ENCODE data around the gene KLHDC8B.

The KLHDC8B gene

DNA sequence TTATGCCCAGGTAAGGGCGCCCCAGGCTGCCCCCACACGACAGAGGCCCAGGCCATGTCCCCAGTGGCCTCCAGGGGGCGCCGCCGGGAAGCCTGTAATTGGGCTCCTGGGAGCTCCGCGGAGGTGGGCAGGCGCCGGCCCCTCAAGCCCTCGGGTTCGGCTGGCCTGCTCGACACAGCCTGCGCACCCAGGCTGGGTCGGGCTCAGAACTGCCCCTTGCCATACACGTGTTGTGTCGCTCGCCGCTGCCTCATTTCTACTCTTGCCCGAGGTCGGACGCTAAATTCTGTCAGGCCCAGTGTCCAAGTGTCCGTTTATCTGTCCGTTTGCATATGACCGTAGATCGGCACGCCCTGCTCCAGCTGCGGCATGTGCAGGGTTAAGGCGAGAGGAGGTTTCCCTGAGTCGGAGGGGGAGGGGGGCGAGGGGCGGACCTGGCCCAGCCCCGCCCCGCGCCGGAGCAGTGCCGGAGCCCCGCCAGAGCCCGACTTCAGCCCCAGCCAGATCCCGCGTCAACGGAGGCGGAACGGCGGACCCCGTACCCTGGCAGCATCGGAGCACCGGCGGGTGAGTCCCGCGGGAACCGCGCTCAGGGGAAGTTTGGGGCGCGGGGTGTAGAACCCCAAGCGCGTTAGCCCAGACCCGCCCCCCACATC is at the start of gene KLHDC8B:
TSS of gene KLHDC8B (plus strand) at position 480 of the 656 bp plus-strand sequence. CDS start 1,172 bp downstream, outside the sequence.
- DNase-seq, result peak; percentile 80

DNA sequence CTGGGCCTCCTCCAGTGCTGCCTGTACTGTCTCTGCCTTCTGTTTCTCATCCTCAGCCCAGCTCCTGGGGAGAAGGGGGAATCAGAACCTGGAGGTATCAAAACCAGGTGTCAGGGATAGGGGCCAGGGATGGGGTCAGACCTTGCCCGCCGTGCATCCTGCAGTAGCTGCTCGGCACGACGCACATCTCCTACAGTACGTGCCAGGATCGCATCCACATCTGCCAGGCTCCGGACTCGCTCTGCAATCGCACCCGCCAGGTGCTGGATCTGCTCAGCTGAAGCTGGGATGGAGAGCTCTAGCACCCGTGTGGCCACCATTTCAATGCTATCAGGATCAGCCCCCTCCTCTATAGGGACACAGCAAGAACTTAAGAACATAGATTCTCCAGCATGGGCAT is 49.4 kb upstream of the KLHDC8B start:
- no peak for DNase-seq

DNA sequence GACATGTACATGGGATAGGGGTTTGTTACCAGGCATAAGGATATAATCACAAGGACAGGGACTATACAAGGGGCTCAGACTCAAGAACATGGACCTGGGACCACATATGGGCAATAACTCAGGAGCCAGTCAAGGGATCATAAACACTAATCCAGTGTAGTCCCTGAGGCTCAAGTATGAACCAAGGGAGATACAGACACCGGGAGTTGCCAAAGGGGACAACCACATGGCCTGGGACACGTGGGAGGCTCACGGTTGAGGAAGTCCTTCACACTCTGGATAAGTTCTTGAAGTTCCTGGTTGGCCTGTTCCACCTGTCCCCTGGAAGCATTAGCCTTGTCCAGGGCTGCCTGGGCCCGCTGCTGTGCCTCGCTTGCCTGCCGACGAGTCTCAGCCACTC is 48.9 kb upstream of the KLHDC8B start:
- DNase-seq, result no peak

DNA sequence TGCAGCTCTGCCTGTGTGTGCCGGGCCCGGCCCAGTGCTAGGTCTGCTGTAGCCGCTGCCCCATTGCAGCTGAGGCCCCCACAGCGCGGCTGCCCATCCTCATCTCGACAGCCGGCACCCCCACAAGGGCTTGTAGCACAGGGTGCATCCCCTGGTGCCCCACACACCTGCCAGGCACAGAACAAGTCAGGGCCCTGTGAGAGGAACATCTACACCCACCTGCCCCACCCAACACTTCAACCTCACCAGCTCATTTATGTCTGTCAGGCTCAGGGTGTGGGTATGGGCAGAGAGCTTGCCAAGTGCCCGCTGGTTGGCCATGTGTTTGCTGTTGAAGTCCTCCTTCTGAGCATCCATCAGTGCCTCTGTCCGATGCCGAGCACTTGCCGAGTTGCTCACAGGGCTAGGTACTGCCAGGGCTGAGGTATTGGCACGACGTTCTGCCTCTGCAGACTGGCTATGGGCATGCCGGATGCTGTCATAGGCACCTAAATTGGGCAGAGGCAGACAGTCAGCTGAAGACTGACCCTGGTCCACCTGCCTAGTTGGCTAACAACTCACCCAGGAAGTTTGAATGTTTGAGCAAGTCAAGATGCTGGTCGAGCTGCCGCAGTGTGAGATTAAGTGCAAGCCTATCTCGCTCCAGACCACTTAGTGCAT is 48.4 kb upstream of the KLHDC8B start:
- DNase-seq, result no peak

DNA sequence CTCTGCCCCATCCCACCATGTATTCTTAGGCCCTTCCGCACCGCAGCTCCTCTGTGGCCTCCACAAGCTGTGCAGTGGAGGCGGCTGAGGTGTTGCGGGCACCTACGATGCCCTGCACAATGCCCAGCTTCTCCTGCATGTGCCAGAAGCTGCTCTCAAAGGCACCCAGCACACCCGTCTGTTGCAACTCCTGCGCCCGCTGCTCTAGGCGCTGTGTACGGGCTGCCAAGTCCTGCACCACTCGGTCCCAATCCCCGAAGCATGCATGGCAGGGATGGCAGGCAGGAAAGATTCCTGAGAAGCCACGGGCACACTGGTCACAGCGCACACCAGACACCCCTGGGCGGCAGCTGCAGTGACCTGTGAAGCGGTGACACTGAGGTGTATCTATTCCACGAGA is 47.7 kb upstream of the KLHDC8B start:
- DNase-seq, result no peak

DNA sequence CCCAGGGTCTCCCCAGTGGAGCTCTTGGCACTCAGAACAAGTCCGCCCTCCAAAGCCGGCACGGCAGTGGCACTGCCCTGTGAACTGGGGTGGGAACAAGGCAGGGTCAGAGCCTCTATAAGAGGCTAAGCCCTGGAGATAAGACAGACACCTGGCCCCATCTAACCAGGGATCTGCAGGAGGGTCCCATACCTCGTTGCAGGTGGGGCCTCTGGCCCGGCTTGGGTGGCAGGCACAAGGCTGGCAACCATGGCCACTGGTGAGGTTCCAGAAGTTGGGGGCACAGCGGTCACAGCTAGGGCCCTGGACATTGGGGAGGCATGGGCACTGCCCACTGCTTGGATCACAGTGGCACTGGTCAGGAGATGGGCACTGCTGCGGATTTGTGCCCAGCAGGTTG is 47.2 kb upstream of the KLHDC8B start:
- no peak for DNase-seq

DNA sequence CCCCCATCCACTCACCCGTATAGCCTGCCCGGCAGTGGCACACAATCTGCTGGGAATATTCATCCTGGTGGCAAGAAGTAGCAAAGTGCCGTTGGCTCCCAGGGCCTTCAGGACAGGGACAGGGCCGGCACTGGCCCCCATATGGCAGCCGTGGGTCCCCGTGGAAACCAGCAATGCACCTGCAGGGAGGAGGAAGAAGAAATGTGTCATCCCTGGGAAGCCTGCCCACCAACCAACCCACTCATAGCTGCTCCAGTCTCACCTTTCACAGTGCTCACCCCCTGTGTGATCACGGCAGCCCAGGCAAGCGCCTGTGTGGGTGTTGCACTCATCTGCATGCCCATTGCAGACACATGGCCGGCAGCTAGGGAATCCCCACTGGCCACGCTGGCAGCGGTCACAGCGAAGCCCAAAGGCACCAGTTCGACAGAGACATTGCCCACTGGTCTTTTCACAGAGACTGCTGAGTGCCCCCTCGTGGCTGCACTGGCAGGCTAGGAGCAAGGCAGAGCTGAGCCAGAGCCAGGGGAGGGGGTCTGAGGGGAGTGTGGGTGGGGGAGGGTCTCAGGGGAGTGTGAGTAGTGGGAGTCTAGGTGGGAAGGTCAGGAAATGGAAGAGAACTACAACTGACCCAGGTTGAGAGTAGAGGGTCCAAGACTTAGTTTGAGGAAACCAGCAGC is 46.3 kb upstream of the KLHDC8B start:
- DNase-seq, result no peak

DNA sequence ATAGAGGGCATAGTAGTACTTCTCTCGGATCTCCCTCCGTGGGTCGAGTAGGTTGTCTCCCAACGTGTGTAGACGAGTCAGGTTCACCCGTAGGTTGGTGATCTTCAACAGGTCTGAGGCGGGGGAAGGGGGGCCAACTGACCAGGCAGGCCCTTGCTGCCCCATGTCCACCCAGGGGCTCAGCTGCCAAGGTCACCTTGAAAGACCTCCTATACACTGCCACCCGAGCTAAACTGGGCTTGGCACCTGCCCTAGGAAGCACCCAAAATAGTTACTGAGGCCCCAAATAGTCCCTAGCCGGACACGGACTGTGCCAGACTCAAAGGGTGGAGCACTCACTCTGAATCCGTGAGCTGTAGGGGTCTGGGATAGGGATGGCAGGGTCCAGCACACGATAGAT is 40.4 kb upstream of the KLHDC8B start:
- DNase-seq, result no peak

DNA sequence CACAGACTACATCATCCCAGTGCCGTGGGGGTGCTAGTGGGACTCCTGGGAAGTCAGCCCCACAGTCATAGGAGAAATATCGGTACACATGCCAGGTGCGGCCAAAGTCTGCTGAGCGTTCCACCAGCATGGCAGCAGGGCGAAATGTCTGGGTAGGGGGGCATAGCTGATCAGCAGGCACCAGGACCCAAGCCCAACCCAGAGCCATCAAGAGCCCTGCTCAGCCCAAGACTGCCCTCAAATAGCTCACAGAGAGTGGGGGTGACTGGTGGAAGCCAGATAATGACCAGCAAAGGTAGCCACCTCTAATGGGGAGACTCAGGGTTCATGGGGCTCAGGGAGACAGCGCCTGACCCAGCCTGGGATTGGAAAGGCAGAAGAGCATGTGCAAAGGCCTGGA is 39.8 kb upstream of the KLHDC8B start:
- no peak for DNase-seq

DNA sequence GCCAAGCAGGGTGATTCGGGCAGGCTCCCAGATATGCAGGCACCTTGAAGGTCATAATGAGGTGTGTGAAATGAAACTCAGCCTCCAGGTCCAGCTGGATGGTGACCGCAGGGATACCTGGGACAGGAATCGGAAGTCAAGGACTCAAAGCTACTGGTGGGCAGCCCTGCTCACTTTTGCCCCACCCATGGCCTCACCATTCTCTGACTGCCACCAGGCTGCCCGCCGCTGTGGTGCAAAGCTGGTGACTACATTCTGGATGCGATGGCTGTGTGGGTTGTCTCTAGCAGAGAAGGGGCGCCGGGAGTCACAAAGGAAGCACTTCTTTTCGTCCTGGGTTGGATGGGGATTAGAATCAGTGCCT is 39.3 kb upstream of the KLHDC8B start:
- DNase-seq, result no peak

DNA sequence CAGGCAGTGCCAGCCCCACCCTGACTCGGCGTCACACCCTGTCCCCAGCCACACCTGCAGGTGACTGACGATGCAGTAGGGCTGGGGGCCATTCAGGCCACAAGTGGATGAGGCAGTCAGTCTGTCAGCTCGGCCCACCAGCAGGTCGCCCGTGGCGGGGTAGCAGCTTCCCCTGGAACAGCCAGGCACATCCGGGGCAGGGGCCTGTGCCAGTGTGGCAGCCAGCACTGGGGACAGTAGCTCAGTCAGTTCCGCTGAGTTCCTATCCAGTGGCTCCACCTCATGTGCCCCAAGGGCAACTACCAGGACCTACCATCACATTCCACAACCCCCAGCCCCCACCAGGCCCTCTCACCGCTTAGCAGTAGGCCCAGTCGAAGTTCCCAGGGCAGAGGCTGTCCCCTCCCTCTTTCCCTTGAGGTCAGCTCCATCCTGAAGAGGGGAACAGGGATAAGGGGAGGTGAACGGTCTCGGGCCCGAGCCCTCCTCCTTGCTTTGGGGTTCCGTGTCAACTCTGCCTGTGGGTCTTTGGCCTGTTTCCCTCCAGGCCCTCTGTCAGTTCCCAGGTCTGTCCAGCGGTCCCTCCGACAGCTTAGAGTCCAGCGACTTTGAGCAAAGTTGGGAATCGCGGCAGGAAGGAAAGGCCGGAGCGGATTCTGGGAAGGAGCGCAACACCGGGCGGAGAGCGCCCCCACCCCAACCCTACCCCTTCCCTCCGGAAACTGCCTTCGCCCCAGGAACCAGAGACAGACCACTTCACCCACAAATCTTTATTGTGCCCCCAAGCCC is 38.8 kb upstream of the KLHDC8B start, which contains the start of gene LAMB2:
TSS of gene LAMB2 (minus strand) at position 614 of the 789 bp plus-strand sequence. CDS start at position 431, 183 bp downstream.
- no peak for DNase-seq

DNA sequence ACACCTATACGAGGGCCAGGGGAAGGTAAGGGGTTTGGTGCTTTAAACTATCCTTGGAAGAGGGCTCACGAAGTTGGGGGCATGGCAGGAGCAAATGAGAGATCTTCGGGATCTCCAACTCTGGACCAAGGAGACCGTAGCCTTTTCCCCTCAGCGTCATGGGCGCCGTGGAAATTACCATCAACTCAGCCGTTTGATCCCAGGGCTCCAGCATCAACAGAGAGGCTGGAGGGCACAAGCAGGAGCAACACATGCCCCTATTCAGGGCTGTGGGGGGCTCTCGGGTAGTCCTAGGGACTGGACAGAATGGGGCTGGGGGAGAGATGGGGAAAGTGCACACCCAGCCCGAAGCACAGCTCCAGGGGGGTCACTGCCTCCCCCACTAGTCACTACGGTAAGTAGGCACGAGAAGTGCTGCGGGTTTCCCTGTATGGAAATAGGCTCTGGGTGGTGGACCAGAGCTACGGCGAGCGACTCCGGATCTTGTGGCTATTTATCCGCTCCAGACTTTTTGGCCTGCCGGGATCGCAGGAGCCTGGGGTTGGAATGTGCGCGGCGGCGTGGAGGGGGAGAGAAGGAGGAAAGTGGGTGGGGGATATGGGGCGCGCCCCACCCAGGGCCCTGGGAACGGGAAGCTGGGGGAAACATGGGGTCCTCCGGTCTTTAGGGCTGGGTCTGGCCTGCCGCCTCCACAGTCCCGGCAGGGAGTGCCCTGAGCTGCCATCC is 38.0 kb upstream of the KLHDC8B start:
- no peak for DNase-seq

DNA sequence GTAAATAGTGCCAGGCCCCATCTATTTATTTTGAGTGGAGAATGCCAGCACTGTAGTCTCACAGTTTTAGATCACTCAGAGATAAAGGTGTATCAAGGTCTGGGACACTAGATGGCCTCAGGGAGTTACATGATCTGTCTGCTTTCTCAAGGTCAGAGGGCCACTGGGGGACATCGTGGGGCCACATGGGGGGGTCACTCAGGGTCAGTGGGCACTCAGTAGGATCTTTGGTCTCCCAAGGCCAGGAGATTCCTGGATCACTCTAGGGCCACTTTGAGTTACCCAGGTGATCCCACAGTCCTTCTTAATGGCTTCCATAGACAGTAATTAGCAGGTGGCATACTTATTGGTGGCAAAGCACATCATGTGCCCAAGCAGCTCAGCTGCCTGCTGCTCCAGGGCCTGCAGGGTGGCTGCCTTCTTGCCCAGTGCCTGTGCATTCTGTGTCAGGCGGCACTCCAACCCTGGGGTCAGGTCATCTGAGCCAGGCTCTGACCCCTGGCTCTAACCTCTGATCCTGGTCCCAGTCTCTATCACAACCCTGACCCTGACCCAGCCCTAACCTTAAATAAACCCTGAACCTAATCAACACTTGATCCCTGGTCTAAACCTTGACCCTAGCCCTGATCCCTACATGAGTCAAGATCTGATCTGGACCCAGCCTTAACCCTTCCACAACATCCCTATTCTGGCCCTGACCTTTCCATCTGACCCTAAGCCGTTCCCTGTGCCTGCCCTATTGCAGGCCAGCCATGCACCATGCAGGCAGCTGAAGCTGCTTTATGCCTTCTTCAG is 36.7 kb upstream of the KLHDC8B start:
- DNase-seq, result no peak

DNA sequence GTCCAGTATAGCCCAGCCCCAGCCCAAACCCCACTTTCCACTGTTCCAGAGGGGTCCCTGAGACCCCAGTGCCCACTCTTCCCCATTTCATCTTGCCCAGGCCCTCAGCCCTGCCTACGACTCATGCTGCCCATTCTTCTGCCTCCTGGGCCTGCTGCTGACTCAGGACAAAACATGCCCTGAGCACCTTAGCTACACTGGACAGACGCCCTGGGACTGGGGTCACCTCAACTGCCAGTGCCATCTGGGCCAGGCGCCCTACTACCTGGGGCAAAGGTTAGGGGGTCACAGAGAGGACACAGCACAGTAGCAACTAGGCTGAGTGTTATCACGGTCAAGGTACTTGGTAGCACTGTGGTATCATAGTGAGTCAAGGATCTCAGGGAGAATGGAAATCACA is 35.9 kb upstream of the KLHDC8B start:
- no peak for DNase-seq

DNA sequence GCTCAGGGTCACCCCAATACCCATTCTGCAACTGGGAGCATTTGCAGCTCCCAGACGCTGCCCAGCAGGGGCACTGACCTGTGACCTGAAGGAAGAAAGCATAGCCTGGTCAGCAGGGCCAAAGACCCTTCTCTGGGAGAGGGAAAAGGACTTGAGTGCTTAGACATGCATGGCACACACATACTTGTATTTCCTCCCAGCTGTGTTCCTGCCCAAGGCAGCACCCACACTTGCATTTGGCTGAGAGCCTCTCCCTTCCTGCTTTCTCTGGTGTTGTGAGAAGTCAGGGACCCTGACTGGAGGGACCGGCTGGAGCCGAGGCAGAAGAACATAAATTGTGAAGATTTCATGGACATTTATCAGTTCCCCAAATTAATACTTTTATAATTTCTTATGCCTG is 31.3 kb upstream of the KLHDC8B start:
- DNase-seq, result no peak

DNA sequence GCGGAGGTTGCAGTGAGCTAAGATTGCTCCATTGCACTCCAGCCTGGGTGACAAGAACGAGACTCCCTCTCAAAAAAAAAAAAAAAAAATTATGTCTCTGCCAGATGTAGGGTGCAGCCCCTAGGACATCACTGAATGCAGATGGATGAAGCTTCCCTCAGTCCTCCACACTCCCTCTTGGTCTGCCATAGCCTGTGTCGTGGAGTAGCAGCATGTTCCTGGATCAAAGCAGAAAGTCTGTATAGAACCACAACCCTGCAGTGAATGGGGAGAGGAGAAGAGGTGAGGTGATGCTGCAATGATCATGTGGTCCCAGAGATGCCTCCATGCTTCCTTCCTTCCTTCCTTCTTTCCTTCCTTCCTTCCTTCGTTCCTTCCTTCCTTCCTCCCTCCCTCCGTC is 23.2 kb upstream of the KLHDC8B start:
- DNase-seq, result no peak

DNA sequence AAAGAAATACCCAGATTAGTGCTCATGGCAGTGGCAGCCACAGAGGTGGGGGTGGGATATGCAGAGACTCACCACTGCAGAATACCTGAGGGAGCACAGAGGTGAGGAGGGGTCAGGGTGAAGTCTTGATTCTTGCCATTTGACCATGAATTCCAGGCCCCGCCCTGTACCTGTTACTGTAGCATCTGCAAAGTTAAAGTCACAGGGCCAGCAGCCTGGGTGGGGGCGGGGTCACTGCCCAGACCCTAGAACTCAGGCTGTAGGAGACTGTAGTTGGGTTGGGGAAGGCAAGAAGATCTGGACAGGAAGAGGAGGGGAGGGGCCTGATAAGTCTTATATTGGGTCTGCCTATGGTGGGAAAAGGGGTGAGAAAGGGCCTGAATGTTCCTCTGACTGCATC is 19.8 kb upstream of the KLHDC8B start:
- no peak for DNase-seq

DNA sequence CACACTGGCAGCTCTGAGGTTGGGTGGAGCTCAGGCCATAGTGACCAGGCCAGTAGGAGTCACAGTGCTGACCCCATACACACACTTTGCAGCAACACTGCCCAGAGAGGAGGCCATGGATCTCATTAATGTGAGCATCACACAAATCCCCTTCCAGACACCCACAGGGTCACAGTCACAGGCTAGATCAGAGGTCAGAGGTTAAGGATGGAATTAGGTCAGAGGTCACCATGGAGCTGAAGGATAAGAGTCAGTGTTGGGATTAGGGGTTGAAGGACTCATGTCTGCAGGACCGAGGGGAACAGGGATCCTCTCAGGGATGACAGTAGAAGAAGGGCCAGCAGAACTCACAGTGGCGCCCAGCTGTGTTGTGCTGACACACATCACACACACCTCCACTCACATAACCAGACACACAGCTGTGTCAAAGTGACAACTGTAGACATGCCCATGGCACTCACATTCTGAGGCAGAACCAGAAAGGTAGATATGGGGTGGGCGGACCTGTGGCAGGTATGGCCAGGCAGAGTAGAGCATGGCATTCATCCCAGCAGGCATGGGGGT is 18.0 kb upstream of the KLHDC8B start:
- DNase-seq, result no peak

DNA sequence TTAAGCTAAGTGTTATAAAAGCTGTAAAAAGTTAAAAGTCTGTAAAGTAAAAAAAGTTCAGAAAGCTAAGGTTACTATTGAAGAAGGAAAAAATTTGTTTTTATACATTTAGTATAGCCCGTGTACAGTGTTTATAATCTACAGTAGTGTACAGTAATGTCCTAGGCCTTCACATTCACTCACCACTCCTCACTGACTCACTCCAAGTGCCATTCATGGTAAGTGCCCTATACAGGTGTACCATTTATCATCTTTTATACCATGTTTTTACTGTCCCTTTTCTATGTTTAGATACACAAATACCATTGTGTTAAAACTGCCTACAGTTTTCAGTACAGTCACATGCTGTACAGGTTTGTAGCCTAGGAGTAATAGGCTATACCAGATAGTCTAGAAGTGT is 14.1 kb upstream of the KLHDC8B start:
- no peak for DNase-seq

DNA sequence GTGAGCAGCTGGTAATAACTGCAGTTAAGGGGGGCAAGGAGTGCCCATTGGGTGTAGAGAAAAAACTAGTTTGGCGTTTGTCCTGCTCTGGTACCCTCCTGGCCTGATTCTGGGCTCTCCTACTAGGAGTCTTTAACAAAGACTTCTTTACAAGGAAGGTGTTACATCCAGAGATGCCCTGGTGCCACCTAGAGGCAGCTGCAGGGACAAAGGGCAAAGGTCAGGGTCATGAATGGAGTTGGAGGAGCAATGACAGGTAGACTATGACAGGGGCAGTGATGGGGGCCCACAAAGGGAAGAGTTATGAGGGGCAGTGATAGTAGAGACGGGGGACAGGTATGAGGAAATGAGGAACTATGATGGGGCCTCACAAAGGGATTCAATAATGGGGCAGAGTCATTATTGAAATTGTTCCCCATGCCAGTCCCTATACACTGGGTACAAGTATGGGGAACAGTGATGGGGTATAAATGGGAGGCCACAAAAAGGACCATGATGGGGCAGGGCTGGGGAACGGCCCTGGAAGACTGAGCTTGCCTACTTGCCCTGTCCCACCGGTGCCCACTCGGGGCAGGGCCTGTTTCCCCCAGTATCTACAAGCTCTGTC is 13.2 kb upstream of the KLHDC8B start:
- DNase-seq, result peak; percentile 62

DNA sequence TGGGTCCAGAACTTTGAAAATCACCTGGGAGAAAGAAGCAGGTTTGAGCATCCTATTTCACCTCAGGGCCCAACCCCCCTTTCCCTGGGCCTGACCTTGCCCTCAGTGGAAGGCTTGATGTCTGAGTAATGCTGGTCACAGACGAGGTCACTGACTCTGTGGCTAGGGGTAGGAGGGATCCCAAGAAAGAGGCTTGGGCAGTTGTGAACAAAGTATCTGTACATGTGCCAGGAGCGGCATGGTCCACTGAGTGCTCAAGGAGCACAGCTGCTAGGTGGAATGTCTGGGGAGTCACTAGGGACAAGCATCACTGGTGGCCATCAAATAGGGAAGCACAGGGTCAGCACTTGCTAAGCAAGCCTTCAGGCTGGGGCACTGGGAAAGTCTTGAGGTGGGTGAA is 12.6 kb upstream of the KLHDC8B start:
- DNase-seq, result no peak

All from activated CD4-positive, alpha-beta T cell treated with anti-CD3 and anti-CD28 coated beads, Interleukin-2, amount 50 U/mL, for 16 hours (primary cell).